ENCODE results near the gene LMNTD1. TPM values are rescaled to one million over a fixed set of nuclear protein-coding genes. Genes with fewer than 3 reads are reported as not detected.

LMNTD1 gene
- total and polyA plus RNA-seq, 10 of the 15 experiments (the other 5 are each of a cell fraction or from before 2014, with no cell fraction given) = not detected

GRCh38 chr12:25546318-25546717 lies 6.8 kb downstream of the LMNTD1 start (continued):
- no peak for TF ChIP-seq REST (IDR thresholded peaks at IDR 0.05; ENCODE audit: low read depth, low read length)
- no peak for TF ChIP-seq MXI1 (IDR thresholded peaks at IDR 0.05; ENCODE audit: low read depth, low read length)
- TF ChIP-seq TBL1XR1 (IDR thresholded peaks at IDR 0.05; ENCODE audit: low read depth, low read length) = no peak
- TF ChIP-seq NR2C1 (IDR thresholded peaks at IDR 0.05) = no peak

GRCh38 chr12:25533150-25533549 lies 19.9 kb downstream of the LMNTD1 start:
- WGBS (ENCODE audit: insufficient coverage, insufficient replicate concordance, low lambda C conversion rate, missing lambda C conversion rate) = 32% methylated on average over 1 of the region's 1 CpG
- FAIRE-seq = no peak
- CTCF ChIA-PET = no interaction called here

More at GRCh38 chr12:25533150-25533549, 19.9 kb downstream of the LMNTD1 start:
- RAD21 ChIA-PET (ENCODE audit: unreplicated experiment) = no interaction called here
- in situ Hi-C loops (cut with MboI) = no loop called here
- intact Hi-C loops (cut with micrococcal nuclease; ENCODE audit: unreplicated experiment) = no loop called here
- H2AFZ ChIP-seq (ENCODE audit: control insufficient read depth, low read depth, low read length) = no peak overlapping the region
- TF ChIP-seq SRF (IDR thresholded peaks at IDR 0.05; ENCODE audit: low read depth in 2 of 2, low read length in 2 of 2) = no peak
- no peak for TF ChIP-seq ZBTB4 (CRISPR knock-in tag; IDR thresholded peaks at IDR 0.05)
- TF ChIP-seq BCLAF1 (IDR thresholded peaks at IDR 0.05) = no peak
- no peak for TF ChIP-seq NFYA (IDR thresholded peaks at IDR 0.05; ENCODE audit: borderline replicate concordance, low read depth, low read length)
- TF ChIP-seq MLLT1 (IDR thresholded peaks at IDR 0.05) = no peak
- H3K27me3 ChIP-seq (replicated peaks in 1 of 2; ENCODE audit: control insufficient read depth in 2 of 2, insufficient read depth in 2 of 2, low read length in 1 of 2) = no peaks in the 10 kb centered on the region; a peak in 1 of 4 replicates
- SMC1A ChIA-PET (ENCODE audit: uncharacterized antibody, unreplicated experiment) = no interaction called here
- H4K20me1 ChIP-seq (ENCODE audit: control insufficient read depth, insufficient read depth) = no peaks in the 10 kb centered on the region
- no peaks in the 10 kb centered on the region for H3K79me2 ChIP-seq (ENCODE audit: control insufficient read depth, insufficient read depth, low read length)
- POLR2A ChIA-PET = no interaction called here
- no peaks in the 10 kb centered on the region for H3K9me3 ChIP-seq (replicated peaks; ENCODE audit: control insufficient read depth, insufficient read depth, low read length)
- H3K27ac ChIP-seq (ENCODE audit: control insufficient read depth, insufficient read depth) = no peak overlapping the region
- DNase-seq (ENCODE audit: low read depth, low spot score) (no peak), ATAC-seq (no peak)
- no peak overlapping the region for H3K4me3 ChIP-seq
- H3K9ac ChIP-seq (ENCODE audit: control insufficient read depth, insufficient read depth, low read length) = no peak overlapping the region
- H3K4me1 ChIP-seq (ENCODE audit: control insufficient read depth, insufficient read depth, low read length) = no peaks in the 10 kb centered on the region
- no peaks in the 10 kb centered on the region for H3K36me3 ChIP-seq (ENCODE audit: control insufficient read depth in 2 of 2, insufficient read depth in 2 of 2, low read length in 1 of 2)
- no TSS peak for BruUV-seq (replicated peaks)
- H3K4me2 ChIP-seq (ENCODE audit: control insufficient read depth, insufficient read depth) = no peak overlapping the region

Data from GM12878 (cell line).